HG02642 (cell line): ENCODE measurements around the gene C9orf152.
"Not testable (repeated sequence)": the region's sequence is repeated elsewhere in the genome, so short reads cannot be mapped to it uniquely, and the experiment has no call there.

Experiments used
- ATAC-seq: cut with Tn5 transposase; IDR thresholded peaks from one replicate; pipeline ENCODE4 v1.9.1; 2021; ENCODE audit warnings: mild to moderate bottlenecking; ENCODE audit not compliant: unreplicated experiment, poor library complexity

C9orf152 gene

GRCh38 chr9:110217656-110218099 is 9.7 kb upstream of the C9orf152 start:
- no peak for ATAC-seq

DNA sequence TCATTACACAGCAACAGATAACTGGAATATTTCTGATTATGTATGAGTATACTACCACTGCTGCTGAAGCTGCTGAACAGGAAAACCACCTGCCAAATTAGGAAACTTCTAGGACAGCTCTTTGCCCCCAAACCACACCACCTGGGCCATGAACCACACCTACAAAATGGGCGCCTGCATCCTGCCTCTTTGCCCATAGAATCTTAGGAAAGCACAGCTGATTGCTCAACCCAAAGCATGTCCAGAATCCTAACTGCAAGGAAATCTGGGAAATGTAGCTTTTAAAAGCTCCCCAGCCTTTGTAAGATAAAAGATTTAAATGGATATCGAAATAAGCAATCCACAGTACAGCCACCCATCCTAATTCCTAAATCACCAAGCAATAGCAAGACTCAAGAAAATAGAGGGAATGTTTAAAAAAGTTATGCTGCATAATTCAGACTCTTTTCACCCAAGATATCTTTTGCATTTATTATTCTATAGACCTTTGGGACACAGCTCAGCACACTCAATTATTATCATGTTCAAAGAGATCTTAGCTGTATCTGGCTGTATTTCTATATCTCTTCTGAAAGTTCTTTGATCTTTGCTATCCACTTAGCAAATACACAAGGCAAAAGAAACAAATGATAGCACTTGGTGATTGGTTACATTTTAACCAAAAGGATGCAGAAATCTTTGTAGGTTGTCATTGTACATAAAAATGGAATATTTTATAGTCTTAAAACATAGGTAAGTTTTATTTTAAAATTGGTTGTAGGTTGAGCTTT is 6.8 kb upstream of the C9orf152 start:
- ATAC-seq, result no peak

DNA sequence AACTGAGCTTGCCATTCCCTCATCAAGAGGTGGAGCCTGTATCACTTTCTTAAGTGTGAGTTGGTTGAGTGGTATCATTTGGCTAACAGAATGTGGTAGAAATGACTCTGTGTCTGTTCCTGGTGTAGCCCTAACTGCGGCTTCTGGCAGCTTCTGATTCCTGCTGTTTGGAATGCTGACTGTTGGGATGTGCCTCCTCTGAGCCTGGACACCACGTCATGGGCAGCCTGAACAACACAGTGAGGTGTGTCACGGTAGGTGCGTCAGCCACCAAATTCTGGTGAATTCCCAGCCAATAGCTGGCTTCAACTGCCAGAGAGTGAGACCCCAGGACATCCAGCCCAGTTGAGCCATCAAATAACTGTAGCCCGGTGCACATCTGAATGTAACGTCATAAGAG is 6.1 kb upstream of the C9orf152 start:
- no peak for ATAC-seq

- no peak for ATAC-seq
Measured at GRCh38 chr9:110213413-110214044, 5.6 kb upstream of the C9orf152 start.

DNA sequence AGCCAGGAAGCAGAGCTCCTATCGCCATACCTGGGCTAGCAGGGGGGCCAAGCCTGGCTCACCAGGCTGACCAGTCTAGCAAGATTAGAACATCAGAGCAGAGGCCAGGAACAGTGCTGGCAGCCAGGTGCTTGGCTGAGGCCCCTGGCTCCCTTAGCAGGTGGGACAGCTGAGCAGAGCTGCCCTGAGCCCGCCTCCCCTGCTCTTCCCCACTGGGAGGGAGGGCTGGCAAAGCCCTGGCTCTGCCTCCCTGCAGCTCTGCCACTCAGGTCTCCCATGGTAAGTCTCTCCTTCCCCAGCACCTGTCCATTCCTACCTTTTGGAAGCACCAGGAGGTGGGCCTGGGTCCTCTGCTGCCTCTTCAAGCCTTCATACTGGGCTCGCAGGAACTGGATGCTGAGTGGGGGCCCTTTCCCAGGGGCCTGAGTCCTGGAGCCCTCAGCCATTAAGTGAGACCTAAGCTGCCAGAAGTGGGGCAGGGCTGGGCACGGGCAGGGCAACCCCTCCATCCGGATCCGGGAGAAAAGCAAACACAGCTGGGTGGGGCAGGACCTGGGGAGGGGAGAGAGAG is 803 bp downstream of the C9orf152 start:
- no peak for ATAC-seq

DNA sequence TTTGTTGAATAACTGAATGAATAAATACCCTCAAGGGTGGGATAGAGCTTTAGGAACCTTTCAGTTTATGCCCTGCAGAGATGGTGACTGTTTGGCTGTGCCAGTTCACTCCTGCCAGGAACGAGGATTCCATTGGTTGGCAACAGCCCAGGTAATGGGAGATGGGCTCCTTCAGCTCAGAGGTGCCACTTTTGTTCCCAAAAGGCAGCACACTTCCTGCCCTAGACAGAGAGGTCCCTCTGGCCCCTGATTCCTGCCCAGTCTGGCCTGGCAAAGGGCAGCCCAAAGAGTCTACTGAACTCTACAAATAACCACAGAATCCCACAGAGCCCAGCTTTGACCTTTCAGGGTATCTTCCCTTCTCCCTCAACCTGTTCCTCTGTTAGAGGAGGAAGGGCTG is 1.6 kb downstream of the C9orf152 start:
- ATAC-seq, result no peak

GRCh38 chr9:110205612-110206011 is 2.3 kb downstream of the C9orf152 start:
- not testable (repeated sequence) for ATAC-seq

- ATAC-seq, result no peak
Measured at GRCh38 chr9:110202232-110202631, 5.7 kb downstream of the C9orf152 start.

DNA sequence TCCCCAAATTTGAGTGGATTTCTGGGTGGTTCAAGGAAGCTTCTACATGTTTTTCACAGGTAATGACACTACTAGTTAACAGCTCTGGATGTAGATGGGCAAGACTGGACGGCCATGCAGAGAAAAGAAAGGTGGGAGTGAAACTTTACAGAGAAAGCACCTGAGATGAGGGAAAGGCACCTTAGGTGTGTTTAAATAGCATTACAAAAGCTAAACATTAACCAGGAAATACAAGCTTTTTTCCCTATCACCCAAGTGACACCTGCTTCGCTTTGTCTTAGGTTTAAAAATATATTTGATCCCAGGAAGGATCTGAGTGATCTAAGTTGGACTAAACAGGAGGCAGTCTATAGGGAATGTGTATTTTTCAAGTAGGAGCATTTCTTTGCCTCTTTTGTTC is 8.3 kb downstream of the C9orf152 start:
- no peak for ATAC-seq

DNA sequence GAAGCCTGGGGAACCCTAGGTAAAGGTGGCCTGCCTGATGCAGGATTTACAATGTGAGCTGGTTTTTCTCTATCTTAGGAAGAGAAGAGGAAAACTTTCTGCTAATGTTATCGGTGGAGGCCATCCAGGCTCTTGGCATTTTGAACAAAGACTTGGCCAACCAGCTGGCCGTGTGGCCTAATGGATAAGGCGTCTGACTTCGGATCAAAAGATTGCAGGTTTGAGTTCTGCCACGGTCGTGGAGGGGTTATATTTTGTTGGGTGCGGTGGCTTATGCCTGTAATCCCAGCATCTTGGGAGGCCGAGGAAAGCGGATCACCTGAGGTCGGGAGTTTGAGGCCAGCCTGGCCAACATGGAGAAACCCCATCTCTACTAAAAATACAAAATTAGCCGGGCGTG is 9.6 kb downstream of the C9orf152 start:
- ATAC-seq, result no peak

- ATAC-seq, result no peak
Measured at GRCh38 chr9:110197330-110198187, 10.4 kb downstream of the C9orf152 start.

DNA sequence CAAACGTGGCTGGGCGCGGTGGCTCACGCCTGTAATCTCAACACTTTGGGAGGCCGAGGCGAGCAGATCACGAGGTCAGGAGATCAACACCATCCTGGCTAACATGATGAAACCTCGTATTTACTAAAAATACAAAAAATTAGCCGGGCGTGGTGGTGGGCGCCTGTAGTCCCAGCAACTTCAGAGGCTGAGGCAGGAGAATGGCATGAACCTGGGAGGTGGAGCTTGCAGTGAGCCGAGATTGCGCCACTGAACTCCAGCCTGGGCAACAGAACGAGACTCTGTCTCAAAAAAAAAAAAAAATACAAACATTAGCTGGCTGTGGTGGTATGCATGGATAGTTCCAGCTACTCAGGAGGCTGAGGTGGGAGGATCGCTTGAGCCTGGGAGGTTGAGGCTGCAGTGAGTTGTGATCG is 11.9 kb downstream of the C9orf152 start:
- not testable (repeated sequence) for ATAC-seq

DNA sequence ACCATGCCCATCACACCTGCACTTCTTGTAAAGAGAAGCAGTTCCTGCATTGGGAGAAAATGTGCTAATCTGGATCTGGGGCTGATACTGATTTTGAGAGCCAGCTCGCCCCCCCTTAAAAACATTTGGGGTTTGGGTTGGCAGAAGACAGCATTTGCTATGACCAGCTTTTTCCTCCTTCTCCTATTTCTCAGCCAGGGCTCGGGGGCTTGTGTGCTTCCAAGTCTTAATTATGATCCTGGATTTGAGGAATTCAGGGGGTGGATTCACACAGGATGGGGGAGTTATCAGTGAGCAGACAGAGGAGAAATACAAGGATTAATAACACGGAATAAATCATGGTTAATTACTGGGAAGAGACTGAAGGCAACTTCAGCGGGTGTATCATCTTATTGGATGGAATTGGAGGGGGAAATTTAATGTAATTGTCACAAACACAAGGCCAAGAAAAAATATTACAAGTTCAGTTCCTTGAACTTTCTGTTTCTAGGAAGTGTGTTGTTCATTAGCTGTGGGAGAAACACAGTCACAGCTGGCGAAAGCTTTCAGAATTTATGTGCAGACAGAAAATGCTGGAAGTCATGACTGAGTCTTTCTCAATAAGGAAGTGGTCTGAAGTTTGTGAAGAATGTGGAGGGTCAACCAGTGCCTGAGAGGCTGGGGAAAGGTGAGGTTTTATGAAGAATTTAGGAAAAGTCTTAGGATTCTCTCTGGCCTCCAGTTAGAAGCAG is 15.3 kb downstream of the C9orf152 start:
- no peak for ATAC-seq

GRCh38 chr9:110191615-110192014 is 16.3 kb downstream of the C9orf152 start:
- no peak for ATAC-seq

DNA sequence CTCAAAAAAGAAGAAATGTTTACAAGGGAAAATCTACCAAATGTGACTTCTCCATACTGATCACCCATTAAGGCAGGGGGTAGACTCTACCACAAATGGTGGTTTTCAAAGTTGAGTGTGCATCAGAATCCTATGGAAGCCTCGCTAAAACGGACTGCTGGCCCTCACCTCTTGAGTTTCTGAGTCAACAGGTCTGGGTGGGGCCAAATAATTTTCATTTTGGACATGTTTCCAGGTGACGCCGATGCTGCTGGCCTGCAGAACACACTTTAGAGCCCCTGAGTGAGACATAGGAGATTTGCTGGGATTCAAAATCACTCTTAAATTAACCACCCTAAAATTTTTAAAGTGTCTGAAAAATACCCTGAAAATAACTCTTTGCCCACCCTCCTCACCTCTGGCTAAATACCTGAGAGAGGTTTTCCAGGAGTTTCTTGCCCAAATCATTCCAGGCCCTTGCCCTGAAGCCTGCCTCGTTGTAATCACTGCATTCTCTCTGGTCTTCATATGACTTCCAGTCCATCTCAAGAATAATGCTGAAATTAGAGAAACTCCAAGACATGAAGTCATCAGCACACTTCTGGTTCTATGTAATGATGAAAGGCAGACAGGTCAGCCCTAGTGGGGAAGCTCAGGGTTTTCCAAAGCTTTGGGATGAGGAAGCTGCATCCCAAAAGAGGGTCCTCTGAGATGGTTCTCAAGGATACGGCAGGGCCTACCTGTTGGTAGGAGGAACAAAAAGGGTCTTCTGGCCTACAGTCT is 18.2 kb downstream of the C9orf152 start:
- ATAC-seq, result no peak

GRCh38 chr9:110188991-110189390 is 19.0 kb downstream of the C9orf152 start:
- ATAC-seq, result no peak

DNA sequence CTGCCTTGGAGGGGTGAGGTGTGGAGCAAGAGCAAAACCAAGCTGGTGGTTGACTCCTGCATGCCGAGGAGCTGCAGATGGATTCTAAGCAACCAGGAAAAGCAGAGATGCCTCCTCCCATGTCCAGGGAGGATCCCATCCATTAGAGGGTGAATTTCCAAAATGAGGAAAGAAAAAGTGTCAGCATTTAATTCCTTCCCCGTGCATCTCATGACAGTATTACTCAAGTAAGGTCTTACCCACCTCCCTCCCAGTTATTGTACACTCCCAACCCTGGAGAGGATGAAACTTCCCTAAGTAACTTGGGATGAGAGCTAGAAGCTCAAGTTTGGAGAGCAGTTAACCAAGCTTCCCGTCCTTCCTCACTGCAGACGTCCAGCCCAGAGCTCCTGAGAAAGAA is 19.9 kb downstream of the C9orf152 start:
- no peak for ATAC-seq

- no peak for ATAC-seq
Measured at GRCh38 chr9:110187126-110187525, 20.8 kb downstream of the C9orf152 start.

- ATAC-seq, result no peak
Measured at GRCh38 chr9:110186254-110186653, 21.7 kb downstream of the C9orf152 start.
